HepG2 (cell line): ENCODE measurements around the gene RPS6KL1. TPM values are rescaled to one million over a fixed set of nuclear protein-coding genes. Genes with fewer than 3 reads are reported as not detected.

Experiments used
- HNRNPLL ChIP-seq: fragments of 200-400 bp; formaldehyde crosslinking; IDR thresholded peaks from 2 replicates; pipeline ENCODE4 v1.6.1; 2017; ENCODE audit warnings: mild to moderate bottlenecking, low read depth, low read length; ENCODE audit not compliant: poor library complexity, severe bottlenecking
- KDM2A ChIP-seq: sonication (generic); formaldehyde crosslinking; IDR thresholded peaks from 2 replicates; pipeline ENCODE4 v1.4.0; 2020; ENCODE audit warnings: low read depth, missing genetic modification reagents, borderline replicate concordance
- KDM6A ChIP-seq: IDR thresholded peaks from 2 replicates; pipeline ENCODE4 v1.6.1; 2016; ENCODE audit warnings: low read depth
- MTA1 ChIP-seq: sonication (generic); formaldehyde crosslinking; IDR thresholded peaks from 2 replicates; pipeline ENCODE4 v1.4.0; 2020; ENCODE audit warnings: missing genetic modification reagents, mild to moderate bottlenecking, borderline replicate concordance
- NR1H2 ChIP-seq: sonication (generic); formaldehyde crosslinking; IDR thresholded peaks from 2 replicates; pipeline ENCODE4 v1.8.1; 2022; ENCODE audit warnings: low read depth, missing genetic modification reagents, borderline replicate concordance
- PATZ1 ChIP-seq: sonication (generic); formaldehyde crosslinking; IDR thresholded peaks from 2 replicates; pipeline ENCODE4 v1.4.0; 2020; ENCODE audit warnings: missing genetic modification reagents
- TARDBP ChIP-seq: sonication (generic); formaldehyde crosslinking; IDR thresholded peaks from 2 replicates; pipeline ENCODE4 v1.8.0; 2022; ENCODE audit warnings: mild to moderate bottlenecking, missing genetic modification reagents
- U2AF2 ChIP-seq: fragments of 200-400 bp; formaldehyde crosslinking; IDR thresholded peaks from 2 replicates; pipeline ENCODE4 v1.6.1; 2017; ENCODE audit warnings: low read depth, mild to moderate bottlenecking, low read length
- ZFAT ChIP-seq: sonication (generic); formaldehyde crosslinking; conservative IDR thresholded peaks from 2 replicates; pipeline ENCODE4 v1.8.1; 2023; ENCODE audit warnings: missing genetic modification reagents, inconsistent platforms
- ZMYM3 ChIP-seq: sonication (generic); formaldehyde crosslinking; IDR thresholded peaks from 2 replicates; pipeline ENCODE4 v1.5.1; 2020; ENCODE audit warnings: mild to moderate bottlenecking, missing genetic modification reagents
- ZNF276 ChIP-seq: sonication (generic); formaldehyde crosslinking; IDR thresholded peaks from 2 replicates; pipeline ENCODE4 v1.4.0; 2020; ENCODE audit warnings: mild to moderate bottlenecking, low read depth, missing genetic modification reagents
- ZNF33A ChIP-seq: sonication (generic); formaldehyde crosslinking; IDR thresholded peaks from 2 replicates; pipeline ENCODE4 v1.5.1; 2020; ENCODE audit warnings: missing genetic modification reagents, mild to moderate bottlenecking, moderate library complexity, borderline replicate concordance
- ZNF34 ChIP-seq: sonication (generic); formaldehyde crosslinking; IDR thresholded peaks from 2 replicates; pipeline ENCODE4 v1.4.0; 2020; ENCODE audit warnings: mild to moderate bottlenecking, missing genetic modification reagents, borderline replicate concordance
- ZNF350 ChIP-seq: sonication (generic); formaldehyde crosslinking; IDR thresholded peaks from 2 replicates; pipeline ENCODE4 v1.4.0; 2020; ENCODE audit warnings: mild to moderate bottlenecking, low read depth, missing genetic modification reagents, borderline replicate concordance
- ZNF557 ChIP-seq: sonication (generic); formaldehyde crosslinking; IDR thresholded peaks from 2 replicates; pipeline ENCODE4 v1.4.0; 2020; ENCODE audit warnings: missing genetic modification reagents
- ZNF691 ChIP-seq: sonication (generic); formaldehyde crosslinking; IDR thresholded peaks from 2 replicates; pipeline ENCODE4 v1.4.0; 2020; ENCODE audit warnings: missing genetic modification reagents, low read depth, mild to moderate bottlenecking, borderline replicate concordance
- ZSCAN30 ChIP-seq: sonication (generic); formaldehyde crosslinking; IDR thresholded peaks from 2 replicates; pipeline ENCODE4 v1.5.0; 2020; ENCODE audit warnings: mild to moderate bottlenecking, missing genetic modification reagents
- polyA plus RNA-seq, 8 experiments: library from polyadenylated mRNA; depleted of rRNA in 3 of 8; stranded (reverse) in 7 of 8; unstranded in 1 of 8; fragments of >200 nt; fragmentation: Illumina TruSeq in 4 of 8; extraction: Trizol in 4 of 8; gene quantifications; 2 replicates each; pipeline versions ENCODE4 v1.2.1 to v1.2.3, GENCODE V29; 2011 to 2016; ENCODE audit warnings: low read depth in 4 of 8, missing spikeins in 1 of 8, mixed read lengths in 1 of 8; ENCODE audit not compliant: insufficient read depth in 1 of 8
- total RNA-seq, 5 experiments: library from RNA; depleted of rRNA; stranded (reverse); fragments of >200 nt; fragmentation: Illumina TruSeq; extraction: Trizol; gene quantifications; 2 replicates each; pipeline ENCODE4 v1.2.3, GENCODE V29; 2016; ENCODE audit warnings: low read depth in 1 of 5
- TF ChIP-seq, protein P1 (sequence below): sonication (generic); formaldehyde crosslinking; IDR thresholded peaks from 2 replicates; pipeline ENCODE4 v1.8.1; 2023; ENCODE audit warnings: missing genetic modification reagents, mild to moderate bottlenecking, borderline replicate concordance
- TF ChIP-seq, protein P2 (sequence below), 2 experiments: sonication (generic) in 1 of 2; formaldehyde crosslinking in 1 of 2; IDR thresholded peaks; 2 replicates each; pipeline versions ENCODE4 v1.5.1 to v1.6.1; 2011 to 2020; ENCODE audit warnings: borderline replicate concordance in 1 of 2, low read depth in 1 of 2, low read length in 1 of 2, mild to moderate bottlenecking in 1 of 2, missing genetic modification reagents in 1 of 2, moderate library complexity in 1 of 2

The RPS6KL1 gene
- total and polyA plus RNA-seq, 2 of the 13 experiments (the other 11 are each of a cell fraction or from before 2014, with no cell fraction given) = 6.5 to 11.5 TPM

DNA sequence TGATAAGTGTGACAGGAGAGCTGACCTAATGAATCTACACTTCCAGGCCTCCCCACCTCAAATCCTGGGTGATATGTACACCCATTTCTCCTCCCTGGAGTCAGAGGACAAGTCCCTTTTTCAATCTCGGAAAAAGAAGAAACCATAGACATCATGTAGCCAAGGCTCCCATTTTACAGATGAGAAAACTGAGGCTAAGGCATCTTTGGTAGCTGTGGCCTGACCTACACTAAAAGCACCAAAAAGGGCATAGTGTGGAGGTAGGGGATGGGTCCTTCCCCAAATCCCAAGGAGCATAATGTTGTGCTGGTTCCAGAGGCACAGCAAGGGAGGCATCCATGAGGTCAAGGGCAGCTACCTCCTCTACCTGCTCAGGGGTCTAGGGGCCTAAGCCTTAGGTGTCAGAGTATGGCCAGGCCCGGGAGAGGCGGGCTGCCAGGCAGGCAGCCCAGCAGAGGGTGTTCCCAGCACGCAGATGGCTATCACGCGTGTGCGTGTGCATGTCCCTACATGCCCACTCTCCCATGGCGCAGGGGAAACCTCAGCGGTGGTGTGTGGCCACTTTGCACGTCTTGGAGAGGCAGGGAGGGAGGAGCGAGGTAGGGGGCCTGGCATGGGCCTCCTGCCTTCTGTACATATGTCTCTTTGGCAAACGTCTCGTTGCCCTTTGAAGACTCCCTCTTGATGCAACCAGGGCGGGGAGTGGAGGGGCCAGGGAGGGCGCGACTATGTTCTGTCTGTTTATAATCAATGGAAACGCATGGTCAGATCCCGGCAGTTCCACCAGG lies 29.8 kb upstream of the RPS6KL1 start (continued):
- TF ChIP-seq PATZ1 = no peak
- no peak for TF ChIP-seq KDM6A (CRISPR knock-in tag)
- TF ChIP-seq ZMYM3 (CRISPR knock-in tag) = peak; percentile 96
- no peak for TF ChIP-seq ZNF691
- TF ChIP-seq ZNF33A (CRISPR knock-in tag) = no peak
- no peak for TF ChIP-seq KDM2A
- TF ChIP-seq NR1H2 (CRISPR knock-in tag) = 0 out of 2 replicates have a peak, but pooled peaks have one; percentile 17
- no peak for TF ChIP-seq HNRNPLL
- TF ChIP-seq, protein P1, sequence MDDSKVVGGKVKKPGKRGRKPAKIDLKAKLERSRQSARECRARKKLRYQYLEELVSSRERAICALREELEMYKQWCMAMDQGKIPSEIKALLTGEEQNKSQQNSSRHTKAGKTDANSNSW = no peak
- TF ChIP-seq ZNF276 (CRISPR knock-in tag) = no peak
- TF ChIP-seq U2AF2 = no peak
- no peak for TF ChIP-seq ZNF34 (CRISPR knock-in tag)
- no peak for TF ChIP-seq ZNF557
- peak; percentile 55; the same call in 1 of the 2 replicates for TF ChIP-seq TARDBP (CRISPR knock-in tag)
- TF ChIP-seq ZNF350 (CRISPR knock-in tag) = no peak
- no peak for TF ChIP-seq ZSCAN30 (CRISPR knock-in tag)
- no peak for TF ChIP-seq ZFAT (CRISPR knock-in tag)
- peak; percentile 40; the same call in 1 of the 2 replicates for TF ChIP-seq MTA1 (CRISPR knock-in tag)
- TF ChIP-seq, protein P2, sequence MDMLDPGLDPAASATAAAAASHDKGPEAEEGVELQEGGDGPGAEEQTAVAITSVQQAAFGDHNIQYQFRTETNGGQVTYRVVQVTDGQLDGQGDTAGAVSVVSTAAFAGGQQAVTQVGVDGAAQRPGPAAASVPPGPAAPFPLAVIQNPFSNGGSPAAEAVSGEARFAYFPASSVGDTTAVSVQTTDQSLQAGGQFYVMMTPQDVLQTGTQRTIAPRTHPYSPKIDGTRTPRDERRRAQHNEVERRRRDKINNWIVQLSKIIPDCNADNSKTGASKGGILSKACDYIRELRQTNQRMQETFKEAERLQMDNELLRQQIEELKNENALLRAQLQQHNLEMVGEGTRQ (IDR thresholded peaks at IDR 0.05; ENCODE audit: low read depth, low read length) = no peak
- TF ChIP-seq, protein P2 (CRISPR knock-in tag; IDR thresholded peaks at IDR 0.05; ENCODE audit: borderline replicate concordance) = no peak
